SK-N-SH (cell line): ENCODE measurements around the gene TCL1A.

ENCODE experiments used
- GABPA ChIP-seq: IDR thresholded peaks from 2 replicates; pipeline ENCODE4 v1.4.0; 2012; ENCODE audit warnings: low read depth, mild to moderate bottlenecking
- NRF1 ChIP-seq: IDR thresholded peaks from 2 replicates; pipeline ENCODE4 v1.6.1; 2012; ENCODE audit warnings: low read depth, mild to moderate bottlenecking, low read length
- POLR2AphosphoS5 ChIP-seq: IDR thresholded peaks from 2 replicates; pipeline ENCODE4 v1.6.1; 2012; ENCODE audit warnings: low read depth, low read length
- RAD21 ChIP-seq: IDR thresholded peaks from 2 replicates; pipeline ENCODE4 v1.6.1; 2012; ENCODE audit warnings: mild to moderate bottlenecking, low read length
- TAF1 ChIP-seq: IDR thresholded peaks from 2 replicates; pipeline ENCODE4 v1.6.1; 2012; ENCODE audit warnings: low read depth, mild to moderate bottlenecking, low read length, moderate library complexity, borderline replicate concordance
- TF ChIP-seq, protein P1 (sequence below): fragments of 200-600 bp; sonication (generic); IDR thresholded peaks from 2 replicates; pipeline ENCODE4 v1.6.1; 2017; ENCODE audit warnings: antibody characterized with exemption, mild to moderate bottlenecking, moderate library complexity

DNA sequence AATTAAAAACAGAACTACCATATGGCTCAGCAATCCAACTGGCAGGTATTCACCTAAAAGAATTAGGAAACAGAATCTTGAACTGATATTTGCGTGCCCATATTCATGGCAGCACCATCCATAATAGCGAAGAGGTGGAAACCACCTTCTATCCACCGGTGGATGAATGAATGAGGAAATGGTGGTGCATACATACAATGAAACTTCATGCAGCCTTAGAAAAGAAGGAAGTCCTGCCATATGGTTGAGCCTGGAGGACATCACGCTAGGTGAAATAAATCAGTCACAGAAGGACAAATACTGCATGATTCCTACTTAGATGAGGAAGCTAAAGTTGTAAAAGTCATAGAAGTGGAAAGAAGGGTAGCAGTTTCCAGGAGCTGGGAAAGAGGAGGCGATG lies 6.6 kb downstream of the TCL1A start:
- TF ChIP-seq, protein P1, sequence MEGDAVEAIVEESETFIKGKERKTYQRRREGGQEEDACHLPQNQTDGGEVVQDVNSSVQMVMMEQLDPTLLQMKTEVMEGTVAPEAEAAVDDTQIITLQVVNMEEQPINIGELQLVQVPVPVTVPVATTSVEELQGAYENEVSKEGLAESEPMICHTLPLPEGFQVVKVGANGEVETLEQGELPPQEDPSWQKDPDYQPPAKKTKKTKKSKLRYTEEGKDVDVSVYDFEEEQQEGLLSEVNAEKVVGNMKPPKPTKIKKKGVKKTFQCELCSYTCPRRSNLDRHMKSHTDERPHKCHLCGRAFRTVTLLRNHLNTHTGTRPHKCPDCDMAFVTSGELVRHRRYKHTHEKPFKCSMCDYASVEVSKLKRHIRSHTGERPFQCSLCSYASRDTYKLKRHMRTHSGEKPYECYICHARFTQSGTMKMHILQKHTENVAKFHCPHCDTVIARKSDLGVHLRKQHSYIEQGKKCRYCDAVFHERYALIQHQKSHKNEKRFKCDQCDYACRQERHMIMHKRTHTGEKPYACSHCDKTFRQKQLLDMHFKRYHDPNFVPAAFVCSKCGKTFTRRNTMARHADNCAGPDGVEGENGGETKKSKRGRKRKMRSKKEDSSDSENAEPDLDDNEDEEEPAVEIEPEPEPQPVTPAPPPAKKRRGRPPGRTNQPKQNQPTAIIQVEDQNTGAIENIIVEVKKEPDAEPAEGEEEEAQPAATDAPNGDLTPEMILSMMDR, result no peak
- no peak for TF ChIP-seq RAD21
- no peak for TF ChIP-seq TAF1
- TF ChIP-seq NRF1, result no peak
- TF ChIP-seq POLR2AphosphoS5, result no peak
- no peak for TF ChIP-seq GABPA
